T-helper 17 cell (primary cell): Measurements from ENCODE around the gene GRK1. TPM values are rescaled to one million over a fixed set of nuclear protein-coding genes. Genes with fewer than 3 reads are reported as not detected.

Experiments used
- ATAC-seq: fragments of 150-1000 bp; cut with Tn5 transposase; 2 replicates; pipeline ENCODE4 v1.10.0; 2021; ENCODE audit warnings: mild to moderate bottlenecking, moderate library complexity
- DNase-seq, 3 donors: peaks; one replicate each; pipeline versions ENCODE4 v3.0.0 to v3.0.0-alpha.2; 2020 to 2021
- H3K9me3 ChIP-seq: one replicate; pipeline ENCODE4 v1.7.0; 2013; ENCODE audit warnings: low read length, mild to moderate bottlenecking; ENCODE audit not compliant: control insufficient read depth, poor library complexity, severe bottlenecking
- H3K27ac Mint-ChIP-seq: one replicate; pipeline ENCODE4 v1.8.0; 2022; ENCODE audit warnings: mild to moderate bottlenecking, moderate library complexity, mixed read lengths
- H3K27me3 Mint-ChIP-seq: one replicate; pipeline ENCODE4 v1.8.0; 2022; ENCODE audit warnings: mixed read lengths
- H3K36me3 Mint-ChIP-seq: one replicate; pipeline ENCODE4 v1.8.0; 2022; ENCODE audit warnings: low read depth, mixed read lengths
- H3K4me1 Mint-ChIP-seq: one replicate; pipeline ENCODE4 v1.8.0; 2022; ENCODE audit warnings: mild to moderate bottlenecking, mixed read lengths
- H3K4me3 Mint-ChIP-seq: one replicate; pipeline ENCODE4 v1.8.0; 2022; ENCODE audit warnings: mild to moderate bottlenecking, moderate library complexity, mixed read lengths
- total RNA-seq, 4 donors: library from RNA in 2 of 4; stranded (reverse) in 2 of 4; gene quantifications; one replicate each; pipeline ENCODE4 v1.2.3 and lab custom pipeline; 2022 to 2026

GRK1 gene
- total RNA-seq, 2 donors from 2014 or later = 0.07 TPM; not detected in 1

DNA sequence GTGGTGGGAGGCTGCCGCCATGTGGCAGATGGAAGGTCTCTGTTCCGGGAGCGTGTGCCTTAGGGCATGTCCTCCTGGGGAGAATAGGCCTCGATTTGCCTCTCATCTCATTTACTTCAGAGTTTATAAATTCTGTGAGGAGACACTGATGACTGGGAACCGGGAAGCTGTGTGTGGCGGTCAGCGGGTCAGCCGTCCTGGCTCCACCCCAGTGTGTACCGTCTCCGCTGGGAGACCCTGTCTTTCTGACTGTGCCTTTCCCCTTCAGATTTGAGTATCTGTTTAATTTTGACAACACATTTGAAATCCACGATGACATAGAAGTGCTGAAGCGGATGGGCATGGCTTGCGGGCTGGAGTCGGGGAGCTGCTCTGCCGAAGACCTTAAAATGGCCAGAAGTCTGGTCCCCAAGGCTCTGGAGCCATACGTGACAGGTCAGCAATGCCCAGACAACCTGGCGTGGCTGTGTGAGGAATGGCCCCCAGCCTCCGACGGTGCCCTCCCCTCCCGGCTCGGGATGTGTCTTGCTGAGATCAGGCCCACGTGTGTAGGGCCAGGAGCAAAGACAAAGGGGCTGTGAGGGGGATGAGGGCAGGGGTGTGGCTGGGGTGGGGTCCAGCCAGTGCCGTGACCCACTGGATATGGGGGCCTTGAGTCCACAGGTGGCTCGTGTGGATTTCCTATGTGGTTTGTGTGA, 30.6 kb upstream of the GRK1 start:
- Mint-ChIP-seq H3K36me3 (peaks cover 10% of the 10 kb centered on the region), H3K27ac (no peak overlapping the region), H3K4me1 (no peaks in the 10 kb centered on the region), H3K27me3 (no peaks in the 10 kb centered on the region), H3K4me3 (no peak overlapping the region)
- ATAC-seq (no peak), DNase-seq (no peak)
- H3K9me3 ChIP-seq = no peaks in the 10 kb centered on the region

GRCh38 chr13:113637262-113638160, 29.5 kb upstream of the GRK1 start:
- DNase-seq (no peak), ATAC-seq (no peak)
- H3K36me3 Mint-ChIP-seq = peaks cover 10% of the 10 kb centered on the region
- H3K9me3 ChIP-seq = no peaks in the 10 kb centered on the region
- no peak overlapping the region for H3K27ac Mint-ChIP-seq
- no peaks in the 10 kb centered on the region for H3K27me3 Mint-ChIP-seq
- H3K4me1 Mint-ChIP-seq = no peaks in the 10 kb centered on the region
- no peak overlapping the region for H3K4me3 Mint-ChIP-seq

DNA sequence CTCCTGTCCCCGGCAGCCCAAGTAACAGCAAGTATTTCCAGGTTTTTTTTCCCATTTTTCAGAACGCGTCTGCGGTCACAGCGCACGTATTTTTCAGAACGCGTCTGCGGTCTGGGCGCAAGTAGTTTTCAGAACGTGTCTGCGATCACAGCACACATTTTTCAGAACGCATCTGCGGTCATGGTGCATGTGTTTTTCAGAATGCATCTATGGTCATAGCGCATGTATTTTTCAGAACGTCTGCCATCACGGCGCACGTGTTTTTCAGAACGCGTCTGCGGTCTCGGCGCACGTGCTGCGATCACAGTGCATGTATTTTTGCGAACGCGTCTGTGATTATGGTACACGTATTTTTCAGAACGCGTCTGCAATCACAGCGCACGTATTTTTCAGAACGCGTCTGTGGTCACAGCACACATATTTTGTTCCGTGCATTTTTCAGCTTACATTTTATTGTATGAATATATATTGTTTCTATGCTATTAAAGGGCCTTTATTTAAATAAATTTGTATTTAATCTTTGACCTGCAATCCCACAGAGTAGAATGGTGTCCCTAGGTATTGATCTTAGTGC, 28.8 kb upstream of the GRK1 start:
- Mint-ChIP-seq H3K27me3 (no peaks in the 10 kb centered on the region), H3K36me3 (peaks cover 10% of the 10 kb centered on the region), H3K27ac (no peak overlapping the region), H3K4me3 (no peak overlapping the region), H3K4me1 (no peaks in the 10 kb centered on the region)
- ATAC-seq = no peak
- no peaks in the 10 kb centered on the region for H3K9me3 ChIP-seq
- no peak for DNase-seq

DNA sequence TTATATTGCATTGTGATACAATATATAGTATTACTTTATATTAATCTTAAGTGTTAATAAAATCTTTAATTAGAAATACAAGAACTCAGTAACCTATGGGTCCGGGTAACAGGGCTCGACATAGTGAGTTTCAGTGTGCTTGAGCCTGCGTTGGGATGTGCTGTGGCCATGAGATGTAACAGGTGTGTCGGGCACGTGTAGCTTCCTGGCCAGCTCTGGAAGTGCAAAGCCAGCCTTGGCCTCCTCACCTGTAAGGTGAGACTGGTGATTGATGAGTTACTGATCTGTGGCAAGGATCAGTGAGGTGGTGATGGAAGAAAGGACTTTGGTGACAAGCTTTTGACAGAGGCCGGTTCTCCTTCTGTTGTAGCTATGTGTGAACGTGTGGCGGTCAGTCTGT, 28.2 kb upstream of the GRK1 start:
- H3K9me3 ChIP-seq = no peaks in the 10 kb centered on the region
- H3K27ac Mint-ChIP-seq = no peak overlapping the region
- peaks cover 10% of the 10 kb centered on the region for H3K36me3 Mint-ChIP-seq

GRCh38 chr13:113639616-113640262, 27.3 kb upstream of the GRK1 start:
- DNase-seq (no peak), ATAC-seq (no peak)
- no peaks in the 10 kb centered on the region for H3K27me3 Mint-ChIP-seq
- no peak overlapping the region for H3K27ac Mint-ChIP-seq
- H3K9me3 ChIP-seq = no peaks in the 10 kb centered on the region
- H3K4me1 Mint-ChIP-seq = no peaks in the 10 kb centered on the region
- no peak overlapping the region for H3K4me3 Mint-ChIP-seq
- H3K36me3 Mint-ChIP-seq = peaks cover 6% of the 10 kb centered on the region

More for the DNA sequence above, 28.2 kb upstream of the GRK1 start:
- Mint-ChIP-seq H3K4me3 (no peak overlapping the region), H3K4me1 (no peaks in the 10 kb centered on the region), H3K27me3 (no peaks in the 10 kb centered on the region)
- no peak for DNase-seq
- ATAC-seq = no peak

DNA sequence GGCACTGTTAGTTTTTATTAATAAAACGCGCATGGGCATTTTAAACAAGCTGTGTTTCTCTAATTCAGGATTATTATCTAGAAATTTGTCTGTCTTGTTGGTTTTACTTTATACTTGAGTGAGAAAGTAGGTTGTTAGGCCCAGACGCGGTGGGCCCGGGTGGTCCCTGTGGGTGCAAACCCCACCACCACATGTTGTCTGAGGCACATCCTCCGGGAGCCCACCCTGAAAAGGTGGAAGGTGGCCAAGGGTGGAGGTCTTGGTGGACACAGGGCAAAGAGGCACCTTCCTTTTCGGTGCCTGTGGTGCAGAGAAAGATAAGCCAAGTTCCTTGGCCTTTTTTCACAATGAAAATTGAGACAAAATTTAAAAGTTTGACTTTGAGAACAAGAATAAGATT, 25.6 kb upstream of the GRK1 start:
- Mint-ChIP-seq H3K4me3 (no peak overlapping the region), H3K27me3 (no peaks in the 10 kb centered on the region), H3K27ac (no peak overlapping the region), H3K4me1 (peaks cover 2% of the 10 kb centered on the region), H3K36me3 (peaks cover 6% of the 10 kb centered on the region)
- peaks cover 4% of the 10 kb centered on the region for H3K9me3 ChIP-seq
- DNase-seq (no peak), ATAC-seq (no peak)

DNA sequence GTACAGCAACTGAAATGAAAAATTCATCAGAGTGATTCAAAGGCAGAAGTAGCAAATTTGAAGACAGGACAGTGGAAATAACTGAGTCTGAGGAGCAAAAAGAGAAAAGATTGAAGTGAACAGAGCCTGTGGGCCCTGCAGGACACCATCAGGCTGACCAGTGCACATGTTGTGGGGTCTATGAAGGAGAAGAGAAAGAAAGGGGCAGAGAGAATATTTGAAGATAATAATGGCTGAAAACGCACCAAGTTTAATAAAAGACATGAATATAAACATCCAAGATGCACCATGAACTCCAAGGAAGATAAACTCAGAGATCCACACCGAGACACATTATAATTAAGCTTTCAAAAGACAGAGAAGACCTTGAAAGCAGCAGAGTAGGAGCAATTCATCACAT, 24.5 kb upstream of the GRK1 start:
- no peak overlapping the region for H3K4me3 Mint-ChIP-seq
- DNase-seq (no peak), ATAC-seq (no peak)
- peaks cover 7% of the 10 kb centered on the region for H3K4me1 Mint-ChIP-seq
- peaks cover 4% of the 10 kb centered on the region for H3K36me3 Mint-ChIP-seq
- H3K27me3 Mint-ChIP-seq = no peaks in the 10 kb centered on the region
- H3K27ac Mint-ChIP-seq = no peak overlapping the region
- peaks cover 4% of the 10 kb centered on the region for H3K9me3 ChIP-seq

GRCh38 chr13:113643593-113643992, 23.4 kb upstream of the GRK1 start:
- no peak for DNase-seq
- Mint-ChIP-seq H3K4me3 (no peak overlapping the region), H3K27me3 (no peaks in the 10 kb centered on the region), H3K27ac (no peak overlapping the region), H3K4me1 (peaks cover 8% of the 10 kb centered on the region), H3K36me3 (peaks cover 4% of the 10 kb centered on the region)
- no peak for ATAC-seq
- H3K9me3 ChIP-seq = peaks cover 4% of the 10 kb centered on the region

- Mint-ChIP-seq H3K36me3 (no peaks in the 10 kb centered on the region), H3K27me3 (no peaks in the 10 kb centered on the region), H3K27ac (no peak overlapping the region), H3K4me1 (peaks cover 12% of the 10 kb centered on the region), H3K4me3 (no peak overlapping the region)
- ATAC-seq (no peak), DNase-seq (no peak)
- H3K9me3 ChIP-seq = peaks cover 4% of the 10 kb centered on the region
Measured at GRCh38 chr13:113644800-113645199, 22.2 kb upstream of the GRK1 start.

- H3K27me3 Mint-ChIP-seq = no peaks in the 10 kb centered on the region
- H3K9me3 ChIP-seq = peaks cover 4% of the 10 kb centered on the region
- H3K4me1 Mint-ChIP-seq = peaks cover 12% of the 10 kb centered on the region
- H3K4me3 Mint-ChIP-seq = no peak overlapping the region
- H3K27ac Mint-ChIP-seq = no peak overlapping the region
- ATAC-seq (no peak), DNase-seq (no peak)
- H3K36me3 Mint-ChIP-seq = no peaks in the 10 kb centered on the region
Measured at GRCh38 chr13:113645329-113645728, 21.7 kb upstream of the GRK1 start.

DNA sequence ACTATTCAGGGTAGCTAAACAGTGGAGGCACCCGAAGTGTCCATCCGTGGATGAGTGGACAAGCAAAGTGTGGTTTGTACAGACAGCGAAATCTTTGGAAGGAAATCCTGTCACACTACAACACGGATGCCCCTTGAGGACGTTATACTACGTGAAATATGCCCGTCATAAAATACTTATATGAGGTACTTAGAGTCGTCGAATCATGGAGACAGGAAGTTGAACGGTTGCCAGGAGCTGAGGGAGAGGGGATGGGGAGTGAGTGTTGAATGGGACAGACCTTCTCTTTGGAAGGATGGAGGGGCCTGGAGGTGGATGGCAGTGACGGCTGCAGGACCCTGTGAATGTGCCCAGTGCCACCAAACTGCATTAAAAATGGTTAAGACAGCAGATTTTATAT, 20.6 kb upstream of the GRK1 start:
- H3K9me3 ChIP-seq = peaks cover 4% of the 10 kb centered on the region
- no peaks in the 10 kb centered on the region for H3K27me3 Mint-ChIP-seq
- no peak for DNase-seq
- no peak for ATAC-seq
- H3K27ac Mint-ChIP-seq = peak overlapping the region; percentile 86
- H3K36me3 Mint-ChIP-seq = no peaks in the 10 kb centered on the region
- H3K4me3 Mint-ChIP-seq = no peak overlapping the region
- peaks cover 12% of the 10 kb centered on the region for H3K4me1 Mint-ChIP-seq

- Mint-ChIP-seq H3K27me3 (no peaks in the 10 kb centered on the region), H3K4me1 (peaks cover 12% of the 10 kb centered on the region), H3K27ac (peak overlapping the region; percentile 86), H3K36me3 (no peaks in the 10 kb centered on the region), H3K4me3 (no peak overlapping the region)
- H3K9me3 ChIP-seq = peaks cover 4% of the 10 kb centered on the region
- DNase-seq = no peak
- ATAC-seq = no peak
Measured at GRCh38 chr13:113646921-113647340, 20.1 kb upstream of the GRK1 start.
